RWPE1 (cell line): ENCODE data around the gene GNGT1.
"Not testable (repeated sequence)": the region's sequence is repeated elsewhere in the genome, so short reads cannot be mapped to it uniquely, and the experiment has no call there.

ENCODE experiments used
- CTCF ChIA-PET: fragments of 350-600 bp; sonication (Branson Sonifier 250); formaldehyde crosslinking; extraction: SDS; loops from one replicate; lab custom pipeline; 2021; lab: Yijun Ruan, JAX
- POLR2A ChIA-PET: fragments of 400-600 bp; formaldehyde crosslinking; extraction: SDS; loops from one replicate; lab custom pipeline; 2020; ENCODE audit warnings: antibody characterized with exemption; ENCODE audit not compliant: low non-redundant PET; lab: Yijun Ruan, JAX
- DNase-seq: peaks from one replicate; pipeline ENCODE4 v3.0.0; 2012; ENCODE audit warnings: low spot score
- H3K27ac ChIP-seq: fragments of 450-650 bp; 2 replicates; pipeline ENCODE4 v1.5.1; 2017
- TF ChIP-seq, protein P1 (sequence below): fragments of 450-650 bp; conservative IDR thresholded peaks from 2 replicates; pipeline ENCODE4 v1.5.1; 2017; ENCODE audit warnings: low read depth, mild to moderate bottlenecking

Gene GNGT1

DNA sequence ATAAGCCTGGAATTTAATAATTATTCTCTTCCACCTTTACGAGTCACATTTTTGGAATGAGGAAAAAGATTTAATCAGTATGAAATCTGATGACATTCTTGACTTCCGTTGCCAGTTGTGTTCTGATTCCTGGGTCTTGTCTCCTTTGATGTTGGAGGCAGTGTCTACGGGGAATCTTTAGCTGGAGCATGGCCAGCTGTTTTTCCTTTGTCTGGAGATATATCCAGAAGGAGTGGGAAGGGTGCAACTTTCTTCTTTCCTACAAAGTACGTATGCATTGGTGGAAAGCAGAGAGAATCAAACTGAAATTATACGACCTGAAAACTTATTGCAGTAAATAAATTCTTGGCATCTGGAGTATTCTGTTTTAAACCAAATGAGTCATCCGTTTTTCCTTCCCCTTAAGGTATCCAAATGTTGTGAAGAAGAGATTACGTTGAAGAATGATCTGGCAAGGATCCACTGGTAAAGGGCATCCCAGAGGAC is 8.3 kb downstream of the GNGT1 start:
- TF ChIP-seq, protein P1, sequence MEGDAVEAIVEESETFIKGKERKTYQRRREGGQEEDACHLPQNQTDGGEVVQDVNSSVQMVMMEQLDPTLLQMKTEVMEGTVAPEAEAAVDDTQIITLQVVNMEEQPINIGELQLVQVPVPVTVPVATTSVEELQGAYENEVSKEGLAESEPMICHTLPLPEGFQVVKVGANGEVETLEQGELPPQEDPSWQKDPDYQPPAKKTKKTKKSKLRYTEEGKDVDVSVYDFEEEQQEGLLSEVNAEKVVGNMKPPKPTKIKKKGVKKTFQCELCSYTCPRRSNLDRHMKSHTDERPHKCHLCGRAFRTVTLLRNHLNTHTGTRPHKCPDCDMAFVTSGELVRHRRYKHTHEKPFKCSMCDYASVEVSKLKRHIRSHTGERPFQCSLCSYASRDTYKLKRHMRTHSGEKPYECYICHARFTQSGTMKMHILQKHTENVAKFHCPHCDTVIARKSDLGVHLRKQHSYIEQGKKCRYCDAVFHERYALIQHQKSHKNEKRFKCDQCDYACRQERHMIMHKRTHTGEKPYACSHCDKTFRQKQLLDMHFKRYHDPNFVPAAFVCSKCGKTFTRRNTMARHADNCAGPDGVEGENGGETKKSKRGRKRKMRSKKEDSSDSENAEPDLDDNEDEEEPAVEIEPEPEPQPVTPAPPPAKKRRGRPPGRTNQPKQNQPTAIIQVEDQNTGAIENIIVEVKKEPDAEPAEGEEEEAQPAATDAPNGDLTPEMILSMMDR = no peak
- peak; percentile 38 for DNase-seq
- ChIA-PET POLR2A (no interaction called here), CTCF (no interaction called here)
- peak overlapping the region; percentile 74 for H3K27ac ChIP-seq

- H3K27ac ChIP-seq, POLR2A ChIA-PET, CTCF ChIA-PET, DNase-seq: not testable (repeated sequence)
Measured at GRCh38 chr7:93915206-93915842, 9.0 kb downstream of the GNGT1 start.

GRCh38 chr7:93915888-93916287 is 9.5 kb downstream of the GNGT1 start:
- H3K27ac ChIP-seq, POLR2A ChIA-PET, CTCF ChIA-PET, DNase-seq: not testable (repeated sequence)

DNA sequence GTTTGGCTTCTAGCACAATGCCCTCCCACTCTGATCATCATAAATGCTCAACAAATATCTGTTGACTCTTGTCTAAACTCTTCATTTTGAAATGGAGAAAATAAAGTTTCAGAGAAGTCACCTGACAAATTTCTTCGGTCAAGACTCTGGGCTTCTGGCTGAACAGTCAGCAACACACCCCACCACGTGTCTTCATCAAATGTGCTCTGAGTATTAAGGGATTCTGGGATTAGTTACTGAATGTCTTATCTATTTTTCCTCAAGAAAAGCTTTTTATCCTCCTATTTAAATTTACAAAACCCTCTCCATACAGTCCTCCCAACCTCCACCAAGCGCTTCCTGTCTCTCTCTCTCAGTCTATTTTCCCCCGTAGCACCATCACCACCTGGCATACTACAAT is 9.9 kb downstream of the GNGT1 start:
- DNase-seq, POLR2A ChIA-PET, CTCF ChIA-PET, H3K27ac ChIP-seq: not testable (repeated sequence)

DNA sequence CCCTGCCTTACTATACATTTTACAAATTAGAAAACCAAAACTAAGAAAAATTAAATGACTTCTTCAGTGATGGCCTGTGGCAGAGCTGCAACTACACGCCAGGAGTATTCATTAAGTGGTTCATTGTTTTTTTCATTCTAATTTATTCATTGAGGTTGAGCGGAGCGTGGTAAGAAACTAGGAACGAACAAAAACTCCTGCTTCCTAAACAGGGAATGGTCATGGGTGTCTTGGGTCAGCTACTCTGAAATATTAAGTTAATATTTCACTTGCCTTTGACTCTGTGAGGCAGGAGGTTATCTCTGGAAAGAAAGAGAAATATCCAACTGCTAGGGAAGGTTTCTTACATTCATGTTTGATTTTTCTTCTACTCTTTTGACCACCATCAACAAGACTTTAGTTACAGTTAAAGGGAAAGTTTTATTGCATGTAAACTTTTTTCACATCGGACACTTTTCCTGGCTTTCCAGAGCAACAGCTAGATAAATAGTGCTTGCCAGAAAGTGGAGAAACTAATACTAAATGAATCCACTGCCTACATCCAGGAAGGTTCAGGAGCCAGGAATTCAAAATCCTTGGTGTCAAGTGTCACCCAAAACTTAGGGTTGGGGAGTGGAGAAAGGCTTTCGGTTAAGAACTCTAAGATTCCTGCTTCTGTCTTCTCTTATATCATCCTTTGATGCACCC is 14.3 kb downstream of the GNGT1 start:
- DNase-seq = no peak
- CTCF ChIA-PET = interaction anchor here (1.1 kb wide), 1 partner anchor 18 kb away, joined by 3 read pairs; no protein-coding TSS in a partner anchor
- TF ChIP-seq, protein P1 = no peak
- POLR2A ChIA-PET = no interaction called here
- H3K27ac ChIP-seq = no peak overlapping the region

GRCh38 chr7:93921186-93921585 is 14.8 kb downstream of the GNGT1 start:
- peak overlapping the region; percentile 93 for H3K27ac ChIP-seq
- no peak for DNase-seq
- TF ChIP-seq, protein P1 = no peak
- ChIA-PET POLR2A (no interaction called here), CTCF (no interaction called here)

- DNase-seq = peak; percentile 30
- CTCF ChIA-PET = interaction anchor here (0.5 kb wide), 1 partner anchor 513 kb away, joined by 3 read pairs; no protein-coding TSS in a partner anchor
- H3K27ac ChIP-seq = peak within 1 kb of the TSS; percentile 93
- TF ChIP-seq, protein P1 = no peak
- POLR2A ChIA-PET = no interaction called here
Measured at GRCh38 chr7:93921607-93922566, 15.5 kb downstream of the GNGT1 start, which contains the start of gene GNG11. TSS of gene GNG11 (plus strand) at chr7:93921735. CDS start at chr7:93922138, 403 bp downstream.
